HepG2 (cell line): ENCODE measurements around the gene WDR48. TPM values are rescaled to one million over a fixed set of nuclear protein-coding genes. Genes with fewer than 3 reads are reported as not detected.

Experiments used
- ATAC-seq: fragments of 200-7000 bp; cut with Tn5 transposase; 3 replicates; pipeline ENCODE4 v1.9.1; 2020; ENCODE audit warnings: mild to moderate bottlenecking, moderate library complexity
- BruUV-seq: library from RNA; stranded (reverse); fragments of 400-500 nt; replicated peaks from 2 replicates; lab custom pipeline; 2021; lab: Mats Ljungman, UMichigan
- CTCF ChIA-PET: fragments of 300-600 bp; formaldehyde crosslinking; extraction: SDS; loops from one replicate; lab custom pipeline; 2021; ENCODE audit warnings: low total read pairs, inconsistent platforms, low intra/inter-chr PET ratio; lab: Yijun Ruan, JAX
- POLR2A ChIA-PET: fragments of 350-600 bp; sonication (Branson Sonifier 250); formaldehyde crosslinking; loops from one replicate; lab custom pipeline; 2020; ENCODE audit warnings: antibody characterized with exemption, inconsistent platforms; lab: Yijun Ruan, JAX
- DNase-seq: peaks from one replicate; pipeline ENCODE4 v3.0.0-alpha.2; 2015; ENCODE audit warnings: low spot score
- FAIRE-seq: peaks from 3 replicates; lab custom pipeline; 2011; peaks lifted over from hg19 to GRCh38; lab: Jason Lieb, UNC
- H2AFZ ChIP-seq: one replicate; pipeline ENCODE4 v1.6.1; 2011; ENCODE audit warnings: low read length, inconsistent platforms
- H3K27ac ChIP-seq: fragments of 300-600 bp; 3 replicates; pipeline ENCODE4 v1.8.0; 2011; ENCODE audit warnings: mixed run types, mild to moderate bottlenecking, mixed read lengths, low read length, inconsistent platforms; ENCODE audit not compliant: insufficient read depth; ENCODE audit errors: extremely low read length
- H3K27me3 ChIP-seq, 2 experiments: fragments of 200-600 bp in 1 of 2; 2 replicates in 1 of 2; 3 replicates in 1 of 2; pipeline versions ENCODE4 v1.6.0 to v1.8.0; 2011; ENCODE audit warnings: low read length in 2 of 2, mild to moderate bottlenecking in 2 of 2, moderate library complexity in 2 of 2, inconsistent platforms in 1 of 2; ENCODE audit not compliant: insufficient read depth in 2 of 2, control insufficient read depth in 1 of 2
- H3K36me3 ChIP-seq, 2 experiments: fragments of 200-600 bp in 1 of 2; replicated peaks in 1 of 2; 2 replicates in 1 of 2; 3 replicates in 1 of 2; pipeline versions ENCODE4 v1.5.1 to v1.8.0; 2011; ENCODE audit warnings: low read length in 2 of 2, inconsistent platforms in 1 of 2; ENCODE audit not compliant: insufficient read depth in 2 of 2, control insufficient read depth in 1 of 2
- H3K4me1 ChIP-seq: 2 replicates; pipeline ENCODE4 v1.5.1; 2012; ENCODE audit warnings: low read length, inconsistent platforms; ENCODE audit not compliant: insufficient read depth
- H3K4me2 ChIP-seq: 2 replicates; pipeline ENCODE4 v1.6.0; 2011; ENCODE audit warnings: low read depth, low read length, inconsistent platforms
- H3K4me3 ChIP-seq, 3 experiments: fragments of 200-600 bp in 1 of 3; sonication (generic), shearing (Covaris generic) in 1 of 3; replicated peaks in 1 of 3; 2 replicates each; pipeline ENCODE4 v1.5.1; 2011 to 2016; ENCODE audit warnings: low read length in 3 of 3, inconsistent platforms in 2 of 3, low read depth in 2 of 3, mild to moderate bottlenecking in 2 of 3, control low read depth in 1 of 3, mixed read lengths in 1 of 3; ENCODE audit not compliant: insufficient read depth in 1 of 3
- H3K79me2 ChIP-seq: one replicate; pipeline ENCODE4 v1.6.1; 2011; ENCODE audit warnings: low read length, inconsistent platforms; ENCODE audit not compliant: insufficient read depth
- H3K9ac ChIP-seq: 2 replicates; pipeline ENCODE4 v1.6.0; 2011; ENCODE audit warnings: mild to moderate bottlenecking, low read depth, low read length, inconsistent platforms; ENCODE audit not compliant: insufficient read depth
- H3K9me3 ChIP-seq: 2 replicates; pipeline ENCODE4 v1.5.1; 2012; ENCODE audit warnings: mild to moderate bottlenecking, low read length
- H4K20me1 ChIP-seq: 2 replicates; pipeline ENCODE4 v1.6.0; 2011; ENCODE audit warnings: inconsistent platforms, mild to moderate bottlenecking, low read length, moderate library complexity; ENCODE audit not compliant: insufficient read depth
- ARNT2 ChIP-seq: sonication (generic); formaldehyde crosslinking; IDR thresholded peaks from 2 replicates; pipeline ENCODE4 v1.8.0; 2022; ENCODE audit warnings: mild to moderate bottlenecking, low read depth, missing genetic modification reagents, moderate library complexity
- HMGXB4 ChIP-seq, 2 experiments: sonication (generic) in 1 of 2; formaldehyde crosslinking in 1 of 2; IDR thresholded peaks; 2 replicates each; pipeline versions ENCODE4 v1.4.0 to v1.6.1; 2018 to 2020; ENCODE audit warnings: missing genetic modification reagents in 2 of 2, borderline replicate concordance in 1 of 2, low read depth in 1 of 2, mild to moderate bottlenecking in 1 of 2, missing biosample characterization in 1 of 2
- PAF1 ChIP-seq: IDR thresholded peaks from 2 replicates; pipeline ENCODE4 v1.6.1; 2016; ENCODE audit warnings: missing genetic modification reagents, missing compliant biosample characterization
- SNAPC2 ChIP-seq: sonication (generic); formaldehyde crosslinking; IDR thresholded peaks from 2 replicates; pipeline ENCODE4 v1.8.1; 2022; ENCODE audit warnings: mild to moderate bottlenecking, missing genetic modification reagents
- ZNF747 ChIP-seq: sonication (generic); formaldehyde crosslinking; IDR thresholded peaks from 2 replicates; pipeline ENCODE4 v1.8.1; 2023; ENCODE audit warnings: missing genetic modification reagents, mild to moderate bottlenecking, borderline replicate concordance
- WGBS: methylation state at CpG from one replicate; pipeline ENCODE4 v1.1.6; 2017; ENCODE audit warnings: low lambda C conversion rate; 5-methylcytosine and 5-hydroxymethylcytosine counted together
- in situ Hi-C: cut with HindIII; loops from 2 replicates; pipeline ENCODE4 v1.10.0; 2017; ENCODE audit warnings: low pct_unique_long_range_greater_than_20kb; ENCODE audit not compliant: extremely low pct_ligation_motif_present
- intact Hi-C: fragments of 100-400 bp; cut with micrococcal nuclease; formaldehyde crosslinking; loops from one replicate; pipeline ENCODE4 v1.10.0; 2022; ENCODE audit not compliant: unreplicated experiment
- polyA plus RNA-seq, 8 experiments: library from polyadenylated mRNA; depleted of rRNA in 3 of 8; stranded (reverse) in 7 of 8; unstranded in 1 of 8; fragments of >200 nt; fragmentation: Illumina TruSeq in 4 of 8; extraction: Trizol in 4 of 8; gene quantifications; 2 replicates each; pipeline versions ENCODE4 v1.2.1 to v1.2.3, GENCODE V29; 2011 to 2016; ENCODE audit warnings: low read depth in 4 of 8, missing spikeins in 1 of 8, mixed read lengths in 1 of 8; ENCODE audit not compliant: insufficient read depth in 1 of 8
- total RNA-seq, 5 experiments: library from RNA; depleted of rRNA; stranded (reverse); fragments of >200 nt; fragmentation: Illumina TruSeq; extraction: Trizol; gene quantifications; 2 replicates each; pipeline ENCODE4 v1.2.3, GENCODE V29; 2016; ENCODE audit warnings: low read depth in 1 of 5
- TF ChIP-seq, protein P1 (sequence below): sonication (generic); formaldehyde crosslinking; IDR thresholded peaks from 2 replicates; pipeline ENCODE4 v1.9.0; 2022; ENCODE audit warnings: missing genetic modification reagents, mild to moderate bottlenecking, borderline replicate concordance
- TF ChIP-seq, protein P2 (sequence below): sonication (generic); formaldehyde crosslinking; IDR thresholded peaks from 2 replicates; pipeline ENCODE4 v1.5.0; 2020; ENCODE audit warnings: mild to moderate bottlenecking, missing genetic modification reagents

WDR48 gene
- total and polyA plus RNA-seq, 2 of the 13 experiments (the other 11 are each of a cell fraction or from before 2014, with no cell fraction given): 29.2 to 31.2 TPM

GRCh38 chr3:39133093-39133490 is 81.3 kb downstream of the WDR48 start:
- FAIRE-seq (no peak), ATAC-seq (no peak), DNase-seq (no peak)
- H2AFZ ChIP-seq: no peak overlapping the region
- BruUV-seq: no TSS peak
- 75% methylated on average over 1 of the region's 1 CpG for WGBS
- no peaks in the 10 kb centered on the region for H3K36me3 ChIP-seq
- H3K4me3 ChIP-seq: no peak overlapping the region
- H3K27ac ChIP-seq: no peak overlapping the region
- no peaks in the 10 kb centered on the region for H3K4me1 ChIP-seq
- POLR2A ChIA-PET: no interaction called here
- in situ Hi-C loops (no loop called here), intact Hi-C loops (no loop called here)
- H3K4me2 ChIP-seq: no peak overlapping the region
- H3K9ac ChIP-seq: no peak overlapping the region
- no peaks in the 10 kb centered on the region for H3K9me3 ChIP-seq
- no peaks in the 10 kb centered on the region for H3K79me2 ChIP-seq
- H4K20me1 ChIP-seq: no peaks in the 10 kb centered on the region; the same call in 1 of the 2 replicates
- CTCF ChIA-PET: no interaction called here
- 0 out of 5 replicates have a peak, but pooled peaks cover 0 to 1% of the 10 kb centered on the region in 2 experiments for H3K27me3 ChIP-seq
- TF ChIP-seq ARNT2 (no peak), ZNF747 (CRISPR knock-in tag) (no peak)

GRCh38 chr3:39133822-39134221 is 82.0 kb downstream of the WDR48 start:
- H3K9ac ChIP-seq: no peak overlapping the region
- H3K4me2 ChIP-seq: no peak overlapping the region
- BruUV-seq: no TSS peak
- no peak overlapping the region for H2AFZ ChIP-seq
- WGBS: 43% methylated on average over 6 of the region's 6 CpGs
- H3K36me3 ChIP-seq: no peaks in the 10 kb centered on the region
- no peak overlapping the region for H3K4me3 ChIP-seq
- in situ Hi-C loops (no loop called here), intact Hi-C loops (no loop called here)
- ChIA-PET POLR2A (no interaction called here), CTCF (no interaction called here)
- DNase-seq (no peak), FAIRE-seq (no peak), ATAC-seq (no peak)
- no peaks in the 10 kb centered on the region; the same call in 1 of the 2 replicates for H4K20me1 ChIP-seq
- no peaks in the 10 kb centered on the region for H3K4me1 ChIP-seq
- no peak for TF ChIP-seq PAF1 (CRISPR knock-in tag)
- TF ChIP-seq HMGXB4 (CRISPR knock-in tag; IDR thresholded peaks at IDR 0.05; ENCODE audit: borderline replicate concordance in 1 of 2, low read depth in 1 of 2): no peak
- TF ChIP-seq, protein P1, sequence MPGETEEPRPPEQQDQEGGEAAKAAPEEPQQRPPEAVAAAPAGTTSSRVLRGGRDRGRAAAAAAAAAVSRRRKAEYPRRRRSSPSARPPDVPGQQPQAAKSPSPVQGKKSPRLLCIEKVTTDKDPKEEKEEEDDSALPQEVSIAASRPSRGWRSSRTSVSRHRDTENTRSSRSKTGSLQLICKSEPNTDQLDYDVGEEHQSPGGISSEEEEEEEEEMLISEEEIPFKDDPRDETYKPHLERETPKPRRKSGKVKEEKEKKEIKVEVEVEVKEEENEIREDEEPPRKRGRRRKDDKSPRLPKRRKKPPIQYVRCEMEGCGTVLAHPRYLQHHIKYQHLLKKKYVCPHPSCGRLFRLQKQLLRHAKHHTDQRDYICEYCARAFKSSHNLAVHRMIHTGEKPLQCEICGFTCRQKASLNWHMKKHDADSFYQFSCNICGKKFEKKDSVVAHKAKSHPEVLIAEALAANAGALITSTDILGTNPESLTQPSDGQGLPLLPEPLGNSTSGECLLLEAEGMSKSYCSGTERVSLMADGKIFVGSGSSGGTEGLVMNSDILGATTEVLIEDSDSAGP (CRISPR knock-in tag): no peak
- TF ChIP-seq SNAPC2 (CRISPR knock-in tag): no peak
- TF ChIP-seq, protein P2, sequence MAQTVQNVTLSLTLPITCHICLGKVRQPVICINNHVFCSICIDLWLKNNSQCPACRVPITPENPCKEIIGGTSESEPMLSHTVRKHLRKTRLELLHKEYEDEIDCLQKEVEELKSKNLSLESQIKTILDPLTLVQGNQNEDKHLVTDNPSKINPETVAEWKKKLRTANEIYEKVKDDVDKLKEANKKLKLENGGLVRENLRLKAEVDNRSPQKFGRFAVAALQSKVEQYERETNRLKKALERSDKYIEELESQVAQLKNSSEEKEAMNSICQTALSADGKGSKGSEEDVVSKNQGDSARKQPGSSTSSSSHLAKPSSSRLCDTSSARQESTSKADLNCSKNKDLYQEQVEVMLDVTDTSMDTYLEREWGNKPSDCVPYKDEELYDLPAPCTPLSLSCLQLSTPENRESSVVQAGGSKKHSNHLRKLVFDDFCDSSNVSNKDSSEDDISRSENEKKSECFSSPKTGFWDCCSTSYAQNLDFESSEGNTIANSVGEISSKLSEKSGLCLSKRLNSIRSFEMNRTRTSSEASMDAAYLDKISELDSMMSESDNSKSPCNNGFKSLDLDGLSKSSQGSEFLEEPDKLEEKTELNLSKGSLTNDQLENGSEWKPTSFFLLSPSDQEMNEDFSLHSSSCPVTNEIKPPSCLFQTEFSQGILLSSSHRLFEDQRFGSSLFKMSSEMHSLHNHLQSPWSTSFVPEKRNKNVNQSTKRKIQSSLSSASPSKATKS: no peak
- no peaks in the 10 kb centered on the region for H3K79me2 ChIP-seq
- H3K27ac ChIP-seq: no peak overlapping the region
- H3K27me3 ChIP-seq: 0 out of 5 replicates have a peak, but pooled peaks cover 0 to 1% of the 10 kb centered on the region in 2 experiments
- no peaks in the 10 kb centered on the region for H3K9me3 ChIP-seq
